Measurements from ENCODE around the gene LIN7A. TPM values are rescaled to one million over a fixed set of nuclear protein-coding genes. Genes with fewer than 3 reads are reported as not detected.

Gene LIN7A
- total RNA-seq, 1 donor from 2014 or later = 9.5 TPM

DNA sequence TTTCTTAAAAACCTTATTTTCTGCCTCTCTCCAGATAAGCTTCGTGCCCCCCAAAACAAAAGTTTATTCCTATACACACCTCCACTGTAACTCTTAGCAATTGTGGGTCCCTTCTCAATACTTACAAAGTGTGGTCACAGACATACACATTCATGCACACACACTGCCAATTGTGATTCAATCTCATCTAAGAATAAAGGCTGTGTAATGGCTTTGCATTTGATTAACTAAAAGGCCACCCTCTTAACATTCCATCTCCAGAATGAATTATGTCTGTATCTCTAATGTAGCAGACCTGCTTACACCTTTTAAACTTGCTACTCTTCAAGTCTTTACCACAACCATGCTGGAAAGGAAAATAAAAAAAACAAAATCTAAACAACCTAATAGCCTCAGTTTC lies 171.5 kb downstream of the LIN7A start:
- DNase-seq (ENCODE audit: low spot score) (no peak), ATAC-seq (no peak)

DNA sequence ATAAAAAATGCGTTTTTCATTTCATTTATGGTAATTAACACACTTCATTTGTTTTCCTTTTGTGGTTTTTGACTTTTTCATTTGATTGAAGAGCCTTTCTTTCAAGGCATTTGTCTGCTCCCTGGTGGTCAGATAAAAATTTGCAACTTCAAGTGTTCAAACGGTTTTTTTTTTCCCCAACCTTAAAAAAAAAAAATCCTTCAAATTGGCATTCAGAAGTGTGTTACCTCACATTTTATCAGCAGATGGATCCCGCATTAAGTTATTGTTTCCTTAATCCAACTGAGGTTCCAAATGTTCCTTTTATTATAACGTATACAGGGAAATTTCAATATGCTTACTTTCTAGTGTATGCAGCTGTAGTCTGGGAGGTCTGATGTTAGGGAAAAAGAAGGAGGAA lies 173.9 kb downstream of the LIN7A start:
- DNase-seq (ENCODE audit: low spot score) (no peak), ATAC-seq (peak; percentile 73)

DNA sequence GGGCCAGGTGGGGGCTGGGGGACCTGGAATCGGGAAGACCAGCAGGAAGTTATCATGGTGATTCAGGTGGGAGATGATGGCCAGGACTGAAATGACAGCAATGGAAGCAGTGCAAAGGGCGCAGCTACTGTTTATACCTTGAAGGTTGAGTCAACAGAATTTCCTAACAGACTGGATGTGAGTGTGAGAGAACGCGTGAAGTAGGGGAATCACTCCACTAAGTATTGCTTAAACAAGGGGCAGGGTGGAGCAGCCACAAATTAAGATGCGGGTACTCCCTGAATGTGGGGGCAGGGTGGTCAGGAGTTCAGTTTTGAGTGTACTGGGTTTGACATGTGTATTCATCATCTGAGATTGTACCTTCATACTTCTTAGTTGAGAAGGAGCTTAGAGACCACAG lies 175.9 kb downstream of the LIN7A start:
- ATAC-seq (peak; percentile 67), DNase-seq (ENCODE audit: low spot score) (no peak)

DNA sequence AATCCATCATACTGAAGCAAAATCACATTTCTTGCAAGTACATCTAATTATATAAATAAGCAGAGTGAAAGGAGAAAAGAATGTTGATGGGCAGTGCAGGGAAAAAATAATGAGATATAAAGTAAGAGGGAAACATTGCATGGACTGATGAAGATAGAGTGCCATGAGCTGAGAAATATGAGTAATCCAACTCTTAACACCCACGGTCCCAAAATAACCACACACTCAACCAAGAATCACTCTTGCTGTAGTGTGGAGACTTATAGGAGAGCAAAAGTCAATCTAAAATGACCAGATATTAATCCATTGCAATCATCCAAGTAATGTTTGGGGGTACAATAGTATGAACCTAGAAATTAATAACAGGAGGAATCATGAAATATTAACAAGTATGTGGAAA lies 180.9 kb downstream of the LIN7A start:
- DNase-seq (ENCODE audit: low spot score) (no peak), ATAC-seq (no peak)

DNA sequence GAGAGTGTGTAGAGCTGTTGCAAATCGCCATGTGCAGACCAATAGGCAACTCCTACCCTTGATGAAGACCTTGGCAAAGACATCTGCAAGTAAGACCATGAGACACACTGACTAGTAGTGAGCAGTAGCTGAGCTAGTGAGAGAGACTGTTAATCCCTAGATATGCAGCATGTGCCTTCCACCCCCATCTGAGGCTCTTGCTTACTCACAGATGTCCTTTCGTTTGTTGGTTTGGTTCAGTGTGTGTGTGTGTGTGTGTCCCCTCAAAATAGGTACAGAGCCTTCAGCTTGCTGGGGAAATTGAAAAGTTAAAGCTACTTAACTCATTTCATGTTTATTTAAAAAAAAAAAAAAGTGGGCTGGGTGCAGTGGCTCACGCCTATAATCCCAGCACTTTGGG lies 183.5 kb downstream of the LIN7A start:
- DNase-seq (ENCODE audit: low spot score) = no peak
- ATAC-seq = no peak

DNA sequence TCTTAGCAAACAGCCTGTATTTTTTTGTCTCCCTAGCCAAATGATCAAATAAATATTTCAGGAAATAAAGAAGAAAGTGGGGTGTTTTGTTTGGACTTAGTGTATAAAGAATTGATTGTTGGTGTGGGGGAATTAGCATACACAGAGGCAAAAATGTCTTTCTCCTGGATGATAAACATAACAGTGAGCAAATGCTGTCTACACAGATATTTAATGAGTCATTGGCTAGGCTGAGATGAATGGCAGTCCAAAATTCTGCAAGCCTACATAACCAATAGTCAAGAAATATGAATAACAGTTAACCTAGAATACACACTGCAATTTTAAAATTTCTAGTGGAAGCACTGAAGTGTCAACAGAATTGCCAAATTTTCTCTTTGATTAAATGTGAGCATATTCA lies 185.3 kb downstream of the LIN7A start:
- DNase-seq (ENCODE audit: low spot score) (no peak), ATAC-seq (no peak)

DNA sequence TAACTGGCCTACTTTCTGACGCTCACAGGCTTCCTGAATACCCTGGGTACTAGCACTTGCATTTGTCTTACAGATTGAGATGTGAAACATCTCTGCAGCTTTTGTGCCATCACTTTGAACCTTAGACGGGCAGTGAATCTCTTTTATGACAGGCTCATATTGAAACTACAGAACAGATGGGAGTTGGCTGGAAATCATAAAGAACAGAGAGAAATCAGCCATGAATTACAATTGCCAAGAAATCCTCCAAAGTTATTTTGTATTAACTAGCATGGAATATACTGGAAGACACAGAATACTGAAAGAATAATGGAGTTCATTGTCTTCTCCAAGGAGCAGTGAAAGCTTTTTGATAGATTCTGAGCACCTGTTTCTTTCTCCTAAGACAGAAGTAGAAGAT lies 188.3 kb downstream of the LIN7A start:
- DNase-seq (ENCODE audit: low spot score) = no peak
- no peak for ATAC-seq

DNA sequence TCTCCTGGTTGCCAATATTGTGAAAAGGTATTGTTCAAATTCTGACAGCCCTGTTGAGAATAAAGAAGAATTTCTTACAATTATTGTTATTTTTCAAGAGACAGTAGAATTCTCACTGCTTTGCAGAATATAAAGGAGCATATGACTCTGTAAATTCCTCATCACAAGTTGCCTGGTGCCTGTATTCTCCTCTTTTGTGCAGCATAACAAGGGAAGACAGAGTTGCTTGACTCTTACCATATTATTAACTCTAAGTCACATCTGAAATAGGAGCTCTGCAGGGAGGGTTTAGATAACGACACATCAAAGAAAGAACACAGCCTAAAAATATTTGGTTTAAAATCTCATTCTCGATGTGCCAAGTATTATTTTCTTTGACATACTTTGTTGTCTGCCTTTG lies 189.9 kb downstream of the LIN7A start:
- no peak for ATAC-seq
- DNase-seq (ENCODE audit: low spot score) = no peak

DNA sequence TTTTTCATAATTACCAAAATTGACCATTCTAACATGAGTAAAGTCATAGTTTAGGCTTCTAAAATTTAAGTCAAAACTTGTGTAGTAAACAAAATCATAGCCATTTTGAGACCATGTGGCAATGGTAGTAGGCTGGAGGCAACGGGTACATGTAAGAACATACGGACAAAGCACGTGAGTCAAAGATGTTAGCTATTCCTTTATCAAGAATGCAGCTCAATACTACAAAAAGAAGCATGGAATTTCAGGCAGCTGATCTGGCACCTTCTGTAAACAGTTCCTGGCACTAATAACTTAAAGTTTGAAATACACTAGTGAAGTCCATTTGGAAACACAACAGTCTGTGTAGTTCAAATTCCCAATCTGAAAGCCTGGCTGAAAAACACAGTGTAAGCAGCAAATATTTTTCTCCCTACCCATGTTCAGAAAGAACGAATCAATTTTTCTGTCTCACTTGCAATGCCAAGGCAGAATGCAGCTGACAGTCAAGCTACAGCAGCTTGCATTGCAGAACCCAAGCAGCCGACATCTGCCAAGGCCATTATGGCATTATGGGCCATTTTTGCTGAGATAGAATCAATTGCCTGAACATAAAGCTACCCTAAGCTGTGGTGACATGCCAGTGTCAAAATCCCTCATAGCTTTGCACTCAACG lies 191.8 kb downstream of the LIN7A start:
- ATAC-seq (no peak), DNase-seq (ENCODE audit: low spot score) (no peak)

Other genes starting within 250 kb of the LIN7A start
- not detected for gene MYF6, start 230.3 kb downstream of the LIN7A start, total RNA-seq
- not detected for gene MYF5, start 221.0 kb downstream of the LIN7A start, total RNA-seq
- gene ACSS3, start 140.1 kb upstream of the LIN7A start, total RNA-seq = 47.4 TPM

Data from left lobe of liver (tissue), 2 donors.